Measurements from ENCODE around the gene SERPINB13.

- TF ChIP-seq CEBPB (IDR thresholded peaks at IDR 0.05) (no peak), YY1 (IDR thresholded peaks at IDR 0.05; ENCODE audit: low read depth) (no peak), EP300 (IDR thresholded peaks at IDR 0.05; ENCODE audit: borderline replicate concordance) (no peak), MAX (IDR thresholded peaks at IDR 0.05) (no peak), FOXM1 (IDR thresholded peaks at IDR 0.05; ENCODE audit: borderline replicate concordance, low read depth) (no peak), TCF12 (IDR thresholded peaks at IDR 0.05; ENCODE audit: low read depth) (no peak), RAD21 (IDR thresholded peaks at IDR 0.05; ENCODE audit: low read depth) (no peak), USF1 (IDR thresholded peaks at IDR 0.05) (no peak), REST (IDR thresholded peaks at IDR 0.05; ENCODE audit: low read depth) (no peak), TEAD4 (IDR thresholded peaks at IDR 0.05) (no peak)
These were observed 7.5 kb upstream of the SERPINB13 start for GRCh38 chr18:63579616-63580015.

All from Ishikawa (cell line).